Measurements from ENCODE around the gene MR1.
A peak's percentile ranks its signal among the peaks of the same experiment; 100 is the strongest.
"Not testable (repeated sequence)": the region's sequence is repeated elsewhere in the genome, so short reads cannot be mapped to it uniquely, and the experiment has no call there.

MR1 gene

DNA sequence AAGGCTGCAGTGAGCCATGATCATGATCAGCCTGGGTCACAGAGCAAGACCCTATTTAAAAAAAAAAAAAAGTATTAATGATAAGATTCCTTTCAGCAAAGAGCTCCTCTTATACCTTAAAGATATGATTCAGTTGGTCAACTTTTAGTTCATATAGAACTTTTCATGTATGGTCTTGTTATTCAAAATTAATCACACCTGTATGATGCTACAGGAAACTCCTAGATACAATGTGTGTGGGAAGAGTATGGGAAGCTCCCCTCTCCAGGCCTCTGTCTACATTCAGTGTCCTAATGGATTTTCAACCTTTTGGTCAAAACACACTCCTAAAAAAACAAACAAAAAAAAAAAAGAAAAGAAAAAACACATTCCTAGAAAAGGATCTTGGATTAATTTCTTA, 17.1 kb downstream of the MR1 start:
- DNase-seq (ENCODE audit: low spot score) = peak; percentile 21
- H3K27ac ChIP-seq = no peak overlapping the region
- ChIA-PET CTCF (interaction anchor here (0.6 kb wide), 1 partner anchor 16 kb away, joined by 3 read pairs; no protein-coding TSS in a partner anchor), POLR2A (ENCODE audit: low non-redundant PET) (no interaction called here)
- TF ChIP-seq, protein P1, sequence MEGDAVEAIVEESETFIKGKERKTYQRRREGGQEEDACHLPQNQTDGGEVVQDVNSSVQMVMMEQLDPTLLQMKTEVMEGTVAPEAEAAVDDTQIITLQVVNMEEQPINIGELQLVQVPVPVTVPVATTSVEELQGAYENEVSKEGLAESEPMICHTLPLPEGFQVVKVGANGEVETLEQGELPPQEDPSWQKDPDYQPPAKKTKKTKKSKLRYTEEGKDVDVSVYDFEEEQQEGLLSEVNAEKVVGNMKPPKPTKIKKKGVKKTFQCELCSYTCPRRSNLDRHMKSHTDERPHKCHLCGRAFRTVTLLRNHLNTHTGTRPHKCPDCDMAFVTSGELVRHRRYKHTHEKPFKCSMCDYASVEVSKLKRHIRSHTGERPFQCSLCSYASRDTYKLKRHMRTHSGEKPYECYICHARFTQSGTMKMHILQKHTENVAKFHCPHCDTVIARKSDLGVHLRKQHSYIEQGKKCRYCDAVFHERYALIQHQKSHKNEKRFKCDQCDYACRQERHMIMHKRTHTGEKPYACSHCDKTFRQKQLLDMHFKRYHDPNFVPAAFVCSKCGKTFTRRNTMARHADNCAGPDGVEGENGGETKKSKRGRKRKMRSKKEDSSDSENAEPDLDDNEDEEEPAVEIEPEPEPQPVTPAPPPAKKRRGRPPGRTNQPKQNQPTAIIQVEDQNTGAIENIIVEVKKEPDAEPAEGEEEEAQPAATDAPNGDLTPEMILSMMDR (conservative IDR thresholded peaks at IDR 0.05; ENCODE audit: low read depth) = no peak

DNA sequence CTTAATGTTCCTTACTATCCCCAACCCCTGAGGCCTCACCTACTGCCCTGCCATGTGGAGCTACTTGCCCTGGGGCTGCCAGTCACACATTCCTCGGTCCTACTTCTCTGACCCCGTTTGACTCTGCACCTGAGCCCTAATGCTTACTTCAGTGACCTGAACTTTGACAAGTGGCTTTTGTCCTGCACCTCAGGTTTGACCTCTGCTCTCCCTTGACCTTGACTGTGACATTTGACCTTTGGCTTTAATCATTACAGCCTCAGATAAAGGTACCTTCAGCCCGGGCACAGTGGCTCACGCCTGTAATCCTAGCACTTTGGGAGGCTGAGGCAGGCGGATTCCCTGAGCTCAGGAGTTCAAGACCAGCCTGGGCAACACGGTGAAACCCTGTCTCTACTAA, 22.8 kb downstream of the MR1 start:
- ChIA-PET CTCF (no interaction called here), POLR2A (ENCODE audit: low non-redundant PET) (interaction anchor here (0.6 kb wide), 1 partner anchor 12 kb away, joined by 3 read pairs; no protein-coding TSS in a partner anchor)
- no peak for DNase-seq (ENCODE audit: low spot score)
- H3K27ac ChIP-seq = no peak overlapping the region
- TF ChIP-seq, protein P1 (conservative IDR thresholded peaks at IDR 0.05; ENCODE audit: low read depth) = no peak

- POLR2A ChIA-PET (ENCODE audit: low non-redundant PET) = no interaction called here
- TF ChIP-seq, protein P1 (conservative IDR thresholded peaks at IDR 0.05; ENCODE audit: low read depth) = no peak
- H3K27ac ChIP-seq = no peak overlapping the region
- CTCF ChIA-PET = no interaction called here
- no peak for DNase-seq (ENCODE audit: low spot score)
These were observed 23.3 kb downstream of the MR1 start for GRCh38 chr1:181057079-181057478.

GRCh38 chr1:181059435-181059834, 25.7 kb downstream of the MR1 start:
- TF ChIP-seq, protein P1 (conservative IDR thresholded peaks at IDR 0.05; ENCODE audit: low read depth) = no peak
- DNase-seq (ENCODE audit: low spot score) = no peak
- H3K27ac ChIP-seq = no peak overlapping the region
- CTCF ChIA-PET = no interaction called here
- POLR2A ChIA-PET (ENCODE audit: low non-redundant PET) = no interaction called here

DNA sequence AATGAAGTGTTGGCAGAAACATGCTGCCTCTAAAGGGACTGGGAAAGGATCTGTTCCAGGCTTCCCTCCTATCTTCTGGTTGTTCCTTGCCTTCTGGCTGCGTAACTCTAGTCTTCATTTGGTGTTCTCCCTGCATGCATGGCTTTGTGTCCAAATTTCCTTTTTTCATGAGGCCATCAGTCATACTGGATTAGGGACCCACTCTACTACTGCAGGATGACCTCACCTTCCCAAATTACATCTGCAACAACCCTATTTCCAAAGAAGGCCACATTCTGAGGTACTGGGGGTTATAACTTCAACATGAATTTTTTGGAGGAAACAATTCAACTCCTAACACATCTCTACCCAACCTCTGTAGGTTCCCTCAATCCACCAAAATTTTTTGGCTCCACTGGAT, 26.3 kb downstream of the MR1 start:
- TF ChIP-seq, protein P1 (conservative IDR thresholded peaks at IDR 0.05; ENCODE audit: low read depth) = no peak
- no peak for DNase-seq (ENCODE audit: low spot score)
- ChIA-PET CTCF (no interaction called here), POLR2A (ENCODE audit: low non-redundant PET) (no interaction called here)
- H3K27ac ChIP-seq = no peak overlapping the region

DNA sequence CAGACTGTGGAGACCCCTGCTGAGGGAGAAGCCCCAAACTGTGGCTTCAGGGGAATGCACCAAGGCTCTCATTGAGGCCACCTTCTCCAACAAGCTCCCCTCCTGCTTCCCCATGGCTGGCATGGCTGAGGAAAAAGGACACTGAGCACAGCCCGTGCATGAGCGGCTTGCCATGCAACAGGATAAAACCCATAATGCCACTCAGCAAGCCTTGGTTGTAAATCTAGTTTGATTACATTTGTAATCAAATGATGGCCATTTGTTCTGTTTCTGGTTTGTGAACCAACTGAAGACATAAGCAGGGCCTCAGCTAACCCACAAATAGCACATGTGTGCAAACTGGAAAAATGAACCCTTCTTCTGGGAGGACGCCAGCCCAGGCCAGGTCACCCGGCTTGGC, 27.2 kb downstream of the MR1 start:
- H3K27ac ChIP-seq; DNase-seq (ENCODE audit: low spot score); CTCF ChIA-PET: not testable (repeated sequence)

DNA sequence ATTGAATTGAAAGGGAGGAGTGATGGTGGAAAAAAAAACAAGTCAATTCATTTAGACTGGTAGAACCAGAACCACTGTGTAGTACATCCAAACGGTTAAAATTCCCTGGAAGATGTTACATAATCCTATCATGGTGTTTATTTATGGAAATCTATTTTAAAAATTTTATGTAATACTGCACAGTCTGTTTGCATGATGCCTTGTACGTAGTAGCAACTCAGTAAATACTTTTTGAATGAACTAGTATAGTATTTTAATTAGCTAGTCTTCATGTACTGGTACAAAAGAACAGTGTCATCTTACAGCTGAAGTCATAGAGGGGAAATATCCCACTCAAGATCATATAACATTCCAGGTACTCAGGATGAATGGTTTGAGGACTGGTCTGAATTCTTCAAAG, 27.7 kb downstream of the MR1 start:
- ChIA-PET POLR2A (ENCODE audit: low non-redundant PET) (no interaction called here), CTCF (no interaction called here)
- TF ChIP-seq, protein P1 (conservative IDR thresholded peaks at IDR 0.05; ENCODE audit: low read depth) = no peak
- no peak for DNase-seq (ENCODE audit: low spot score)
- no peak overlapping the region for H3K27ac ChIP-seq

More for the DNA sequence above, 27.2 kb downstream of the MR1 start:
- POLR2A ChIA-PET (ENCODE audit: low non-redundant PET) = not testable (repeated sequence)

All from RWPE1 (cell line).